Head of caudate nucleus (tissue), 42 donors: ENCODE results near the gene PLCXD1.
A peak's percentile ranks its signal among the peaks of the same experiment; 100 is the strongest.
"Not testable (repeated sequence)": the region's sequence is repeated elsewhere in the genome, so short reads cannot be mapped to it uniquely, and the experiment has no call there.

Source experiments
- DNase-seq, 42 donors: peaks; one replicate each; pipeline versions ENCODE4 v3.0.0 to v3.0.0-alpha.2; 2020 to 2021; ENCODE audit warnings: mixed read lengths in 7 of 42
- intact Hi-C: fragments of 100-400 bp; cut with DNase I; formaldehyde crosslinking; loops from one replicate; pipeline ENCODE4 v1.15.0; 2022

Gene PLCXD1

DNA sequence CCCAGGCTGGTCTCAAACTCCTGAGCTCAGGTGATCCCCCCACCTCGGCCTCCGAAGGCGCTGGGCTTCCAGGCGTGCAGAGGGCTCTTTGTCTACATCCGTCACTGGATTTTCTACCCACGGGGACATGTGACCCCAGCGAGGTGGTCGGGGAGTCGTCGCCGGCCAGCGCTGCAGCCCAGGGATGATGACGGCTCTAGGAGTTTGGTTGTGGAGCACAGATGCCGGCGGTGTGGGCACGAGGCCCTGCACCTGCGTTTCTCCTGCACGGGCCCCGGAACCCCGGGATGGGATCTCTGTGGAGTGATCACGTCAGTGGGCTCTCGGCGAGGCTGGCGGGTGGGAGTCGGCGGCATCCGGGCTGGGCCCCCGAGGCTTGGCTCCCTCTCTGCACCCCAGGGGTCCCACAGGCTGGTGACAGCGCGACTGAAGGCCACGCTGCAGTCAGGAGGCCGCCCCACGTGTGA is 46.5 kb downstream of the PLCXD1 start:
- intact Hi-C loops: no loop called here
- DNase-seq: peak in 6 of 42 donors; percentile 0 to 36 (median 20)

DNA sequence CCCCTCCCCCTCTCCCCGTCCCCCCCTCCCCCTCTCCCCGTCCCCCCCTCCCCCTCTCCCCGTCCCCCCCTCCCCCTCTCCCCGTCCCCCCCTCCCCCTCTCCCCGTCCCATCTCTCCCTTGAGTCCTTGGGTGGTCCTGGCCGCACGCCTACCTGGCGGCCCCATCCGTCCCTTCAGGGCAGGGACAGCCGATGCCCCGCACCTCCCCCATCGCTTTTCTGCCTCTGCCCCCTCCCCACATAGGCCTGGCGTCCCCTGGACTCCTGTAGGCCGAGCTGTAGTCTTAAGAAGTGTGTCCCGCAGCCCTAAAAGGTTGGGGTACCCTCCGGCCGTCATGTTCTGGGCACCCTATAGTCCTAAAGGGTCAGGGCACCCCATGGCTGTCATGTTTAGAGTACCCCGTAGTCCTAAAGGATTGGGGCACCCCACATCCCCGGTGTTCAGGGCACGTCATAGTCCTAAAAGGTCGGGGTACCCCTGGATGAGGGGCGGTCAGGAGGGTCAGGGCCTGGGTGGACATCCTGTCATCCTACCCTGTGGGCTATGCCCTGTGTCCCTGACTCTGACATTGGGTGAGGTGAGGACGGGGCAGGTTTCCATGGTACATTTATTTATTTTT is 48.2 kb downstream of the PLCXD1 start:
- intact Hi-C loops: no loop called here
- DNase-seq: peak in 3 of 42 donors; percentile 9 to 23 (median 14)

DNA sequence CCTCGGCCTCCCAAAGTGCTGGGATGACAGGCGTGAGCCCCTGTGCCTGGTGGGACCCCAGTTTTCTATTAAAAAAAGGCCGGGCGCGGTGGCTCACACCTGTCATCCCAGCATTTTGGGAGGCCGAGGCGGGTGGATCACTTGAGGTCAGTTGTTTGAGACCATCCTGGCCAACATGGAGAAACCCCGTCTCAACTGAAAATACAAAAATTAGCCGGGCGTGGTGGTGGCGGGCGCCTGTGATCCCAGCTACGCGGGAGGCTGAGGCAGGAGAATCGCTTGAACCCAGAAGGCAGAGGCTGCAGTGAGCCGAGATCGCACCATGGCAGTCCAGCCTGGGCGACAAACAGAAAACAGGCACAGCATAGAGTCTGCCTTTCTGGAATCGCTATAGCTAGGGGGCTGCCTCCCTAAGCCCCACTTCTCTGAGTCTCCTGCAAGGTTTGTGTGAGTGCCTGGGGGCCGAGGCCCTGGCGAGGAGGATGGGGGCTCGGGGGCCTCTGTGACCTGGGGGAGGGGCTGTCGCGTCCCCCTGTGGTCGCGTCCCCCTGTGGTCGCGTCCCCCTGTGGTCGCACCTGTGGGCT is 49.1 kb downstream of the PLCXD1 start:
- peak in 5 of 42 donors; percentile 2 to 22 (median 11) for DNase-seq
- intact Hi-C loops: not testable (repeated sequence)

DNA sequence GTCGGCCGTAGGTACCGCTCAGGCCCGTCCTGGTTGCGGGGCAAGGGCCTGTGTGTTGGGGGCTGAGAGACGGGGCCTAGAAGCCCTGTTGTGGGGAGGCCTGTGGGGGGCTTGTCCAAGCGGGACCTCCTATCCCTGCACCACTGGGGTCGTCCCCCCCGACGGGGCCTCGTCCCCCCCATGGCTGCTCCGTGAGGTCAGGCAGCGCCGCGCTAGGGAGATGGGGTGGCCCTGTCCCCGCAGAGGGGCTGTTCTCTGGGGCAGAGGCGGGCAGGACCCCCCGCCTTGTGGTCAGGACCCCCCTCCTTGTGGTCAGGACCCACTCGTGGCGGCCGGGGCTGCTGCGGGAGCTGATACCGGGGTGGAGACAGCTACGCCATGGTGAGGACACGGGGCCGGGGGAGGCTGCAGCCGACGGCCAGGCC is 49.6 kb downstream of the PLCXD1 start:
- intact Hi-C loops: no loop called here
- peak in 4 of 42 donors; percentile 2 to 34 (median 18) for DNase-seq

DNA sequence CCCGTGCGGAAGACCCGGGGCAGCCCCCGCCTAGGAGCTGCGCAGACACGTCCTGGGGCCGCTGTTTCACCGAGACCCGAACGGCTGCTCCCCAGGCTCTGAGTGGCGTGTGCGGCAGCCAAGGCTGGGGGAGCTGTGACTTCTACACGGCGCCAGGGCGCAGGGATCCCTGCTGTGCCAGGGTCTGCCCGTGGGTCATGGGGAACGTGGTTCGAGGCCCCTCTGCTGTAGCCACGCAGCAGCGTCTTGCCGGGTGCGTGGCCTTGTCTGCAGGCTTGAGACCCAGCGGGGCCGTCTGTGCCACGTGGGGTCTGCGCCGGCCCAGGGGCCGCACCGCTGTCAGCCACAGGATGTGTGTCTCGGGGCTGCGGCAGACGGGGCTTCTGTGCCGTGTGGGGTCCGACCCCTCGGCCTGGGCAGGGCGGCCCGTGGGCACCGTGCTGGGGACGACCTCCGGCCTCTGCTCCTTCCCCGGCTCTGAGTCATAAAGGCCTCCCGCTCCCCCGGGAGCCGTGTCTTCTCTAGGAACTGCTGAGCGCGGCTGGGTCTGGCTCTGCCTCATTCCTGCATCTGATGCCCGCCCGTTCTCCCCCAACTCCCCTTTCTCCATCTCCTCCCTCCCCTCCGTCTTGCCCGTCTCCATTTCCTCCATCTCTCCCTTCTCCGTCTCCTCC is 50.1 kb downstream of the PLCXD1 start:
- intact Hi-C loops: no loop called here
- DNase-seq: peak in 6 of 42 donors; percentile 2 to 40 (median 14)

DNA sequence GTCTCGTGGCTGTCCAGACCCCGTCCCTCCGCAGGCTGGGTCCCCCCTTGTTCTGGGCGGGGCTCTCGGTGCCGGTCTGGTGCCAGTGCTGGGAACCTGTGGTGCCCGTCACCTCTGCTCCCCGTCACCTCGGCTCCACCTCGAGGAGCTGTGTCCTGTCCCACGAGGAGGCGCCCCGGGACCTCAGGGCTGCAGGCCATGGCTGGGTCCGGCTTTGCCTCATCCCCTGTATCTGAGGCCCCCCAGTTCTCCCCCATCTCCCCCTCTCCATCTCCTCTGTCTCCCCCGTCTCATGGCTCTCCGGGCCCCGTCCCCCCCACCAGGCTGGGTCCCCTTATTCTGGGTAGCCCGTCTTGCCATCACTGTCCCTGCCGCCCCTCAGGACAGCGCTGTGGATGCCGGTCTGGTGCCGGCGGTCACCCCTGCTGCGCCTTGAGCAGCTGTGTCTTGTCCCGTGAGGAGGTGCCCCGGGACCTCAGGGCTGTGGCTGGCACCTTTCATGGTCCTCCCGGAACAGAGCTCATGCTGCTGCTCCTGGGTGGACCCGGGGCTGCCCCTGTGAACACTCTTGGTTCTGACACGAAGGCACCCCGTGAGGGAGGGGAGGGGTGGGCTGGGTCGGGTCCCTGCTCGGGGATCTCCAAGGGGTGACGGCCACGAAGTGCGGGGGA is 50.8 kb downstream of the PLCXD1 start:
- DNase-seq: peak in 1 of 42 donors; percentile 2

DNA sequence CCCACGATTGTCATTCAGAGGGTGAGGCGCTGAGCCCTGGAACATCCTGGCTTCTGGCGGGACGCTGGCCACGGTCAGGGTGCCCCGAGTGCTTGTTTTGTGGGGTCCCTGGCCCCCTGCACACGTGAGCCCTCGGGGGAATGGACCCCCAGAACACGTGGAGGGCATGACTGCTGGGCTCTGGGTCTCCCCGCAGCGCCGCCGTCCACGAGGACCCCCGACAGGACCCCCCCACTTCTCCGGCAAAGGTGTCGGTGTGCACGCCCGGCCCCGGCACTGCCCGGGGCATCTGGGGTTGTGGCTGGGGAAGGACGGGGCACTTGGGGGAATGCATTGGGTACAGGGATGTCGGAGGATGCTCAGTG is 51.3 kb downstream of the PLCXD1 start:
- no peak for DNase-seq
- intact Hi-C loops: no loop called here

More for the DNA sequence above, 50.8 kb downstream of the PLCXD1 start:
- intact Hi-C loops: no loop called here

DNA sequence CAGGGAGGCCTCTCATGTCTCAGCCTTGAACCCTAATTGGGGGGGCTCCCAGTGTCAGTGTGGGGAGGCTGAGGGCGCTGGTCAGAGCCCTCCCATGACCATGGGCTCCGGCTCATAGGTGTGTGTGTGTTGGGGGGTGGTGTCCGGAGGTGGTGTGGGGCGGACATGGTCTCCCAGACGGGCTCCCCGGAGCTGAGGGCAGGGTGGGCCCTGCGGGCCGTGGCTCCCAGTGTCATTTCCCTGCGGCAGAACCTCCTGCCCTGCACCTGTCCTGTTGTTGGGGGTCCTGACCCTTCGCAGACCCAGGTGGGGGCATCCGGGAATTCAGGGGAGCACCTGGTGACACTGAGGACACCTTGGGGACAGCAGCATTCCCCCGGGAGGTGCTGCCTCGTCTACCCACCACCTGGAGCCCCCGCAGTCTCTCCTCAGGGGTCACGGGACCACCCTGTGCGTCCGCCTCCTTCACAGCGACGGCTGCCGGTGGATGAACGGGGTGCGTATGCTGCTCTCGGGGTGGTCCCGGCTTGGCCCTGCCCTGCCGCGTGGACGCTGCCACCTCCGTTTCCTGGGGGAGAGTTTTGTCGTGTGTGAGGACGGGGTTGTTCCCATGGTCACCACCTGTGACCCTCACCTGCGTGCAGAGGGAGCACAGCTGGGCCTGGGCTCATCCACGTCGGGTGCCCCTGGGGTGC is 51.9 kb downstream of the PLCXD1 start:
- DNase-seq: peak in 1 of 42 donors; percentile 1
- intact Hi-C loops: no loop called here

DNA sequence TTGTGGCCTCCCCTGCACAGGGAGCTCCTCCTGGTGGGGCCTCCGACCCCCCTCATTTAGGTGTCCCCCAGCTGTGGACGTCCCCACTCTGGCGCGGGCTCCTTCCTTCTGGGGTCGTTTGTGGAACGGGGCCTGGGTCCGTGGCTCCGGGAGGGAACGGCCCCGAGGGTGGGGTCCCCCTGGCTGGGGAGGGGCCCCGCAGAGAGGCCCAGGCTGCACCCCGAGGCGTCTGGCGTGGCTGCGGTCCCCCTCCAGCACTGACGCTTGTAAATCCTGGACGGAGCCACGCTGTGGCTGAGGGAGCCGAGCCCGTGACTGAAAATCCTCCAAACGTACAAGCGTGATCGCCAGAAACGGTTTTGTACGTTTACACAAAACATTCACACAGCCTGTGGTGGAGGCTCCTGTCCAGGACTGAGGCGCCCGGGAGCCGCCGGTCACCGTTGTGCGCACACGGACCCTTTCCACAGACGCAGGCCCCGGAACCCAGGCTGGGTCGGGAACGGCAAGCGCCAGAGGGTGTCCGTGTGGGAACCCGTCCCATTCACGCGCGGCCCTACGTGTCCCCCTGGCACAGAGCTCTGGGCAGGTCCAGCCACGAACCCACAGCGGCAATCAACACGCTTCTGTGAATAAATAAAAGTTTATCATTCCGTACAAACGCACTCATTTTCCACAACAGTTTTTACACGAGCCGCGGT is 52.6 kb downstream of the PLCXD1 start:
- intact Hi-C loops: no loop called here
- no peak for DNase-seq

DNA sequence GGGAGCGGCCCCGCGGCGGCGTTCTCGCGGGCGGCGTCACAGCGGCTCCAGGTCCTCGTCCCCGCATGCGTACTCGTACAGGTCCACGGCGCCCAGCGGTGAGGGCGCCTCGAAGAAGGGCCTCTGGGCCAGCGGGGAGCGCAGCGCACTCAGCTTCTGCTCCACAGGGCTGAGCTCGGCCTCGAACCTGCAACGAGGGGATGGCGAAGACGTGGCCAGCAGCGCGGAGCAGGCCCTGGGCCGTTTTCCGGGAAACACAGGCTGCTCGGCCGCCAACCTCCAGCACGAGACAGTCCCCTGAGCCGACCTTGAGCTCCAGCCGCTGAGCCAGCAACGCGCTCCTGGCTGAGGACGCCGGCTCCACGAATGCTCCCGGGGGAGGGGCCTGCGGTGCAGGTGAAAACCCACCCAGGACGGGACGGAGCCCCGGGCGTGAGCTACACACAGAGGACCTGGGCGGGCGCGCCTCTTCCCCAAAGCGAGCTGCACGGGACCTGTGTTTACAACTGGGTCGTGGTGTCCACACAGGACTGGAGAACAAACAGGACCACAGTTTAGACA is 53.2 kb downstream of the PLCXD1 start:
- intact Hi-C loops: no loop called here
- no peak for DNase-seq

DNA sequence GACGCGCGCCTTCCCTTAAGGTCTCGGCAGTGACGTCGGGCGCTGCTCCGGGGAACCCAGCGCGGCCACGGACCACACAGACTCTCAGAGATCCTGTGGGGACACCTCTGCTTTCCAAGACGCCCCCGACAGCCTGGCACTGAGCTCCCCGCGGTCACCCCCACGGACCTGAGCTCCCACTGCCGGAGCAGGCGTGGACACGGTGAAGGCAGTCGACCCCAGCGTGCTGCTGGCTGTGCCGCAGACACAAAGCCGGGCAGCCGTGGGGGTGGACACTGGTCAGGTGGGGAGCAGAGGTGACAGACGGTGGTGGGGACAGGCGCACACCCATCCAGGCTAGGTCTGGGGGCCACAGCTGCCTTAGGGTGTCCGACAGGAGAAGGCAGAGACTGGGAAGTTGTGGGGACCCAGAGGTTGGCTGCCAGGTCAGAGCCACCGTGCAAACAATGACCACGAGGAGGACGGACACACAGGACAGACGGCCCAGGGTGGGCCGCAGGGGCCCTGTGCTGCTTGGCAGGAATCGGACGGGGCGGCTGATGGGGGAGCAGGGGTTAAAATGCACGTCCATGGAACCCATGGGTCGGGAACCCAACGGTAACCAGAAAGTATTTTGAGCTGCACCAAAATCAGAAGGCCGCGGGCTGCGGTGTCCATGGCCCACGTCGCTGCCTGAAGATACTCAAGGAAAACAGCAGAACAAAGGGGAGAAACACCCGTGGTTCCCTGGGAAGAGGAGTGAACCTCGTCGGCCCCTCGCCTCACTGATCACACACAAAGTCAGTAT is 54.0 kb downstream of the PLCXD1 start:
- peak in 1 of 42 donors; percentile 2 for DNase-seq
- intact Hi-C loops: no loop called here

DNA sequence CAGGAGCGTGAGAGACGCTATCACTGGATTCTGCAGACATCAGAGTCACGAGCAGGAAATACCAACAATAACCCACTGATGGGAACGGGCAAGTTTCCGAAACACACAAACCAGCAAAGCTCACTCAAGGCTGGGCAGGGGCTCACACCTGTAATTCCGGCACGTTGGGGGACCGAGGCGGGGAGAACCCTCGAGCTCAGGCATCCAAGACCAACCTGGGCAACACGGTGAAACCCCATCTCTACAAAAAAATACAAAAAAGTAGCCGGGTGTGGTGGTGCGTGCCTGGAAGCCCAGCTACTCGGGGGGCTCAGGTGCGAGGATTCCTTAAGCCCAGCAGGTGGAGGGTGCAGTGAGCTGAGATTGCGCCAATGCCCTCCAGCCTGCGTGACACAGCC is 54.6 kb downstream of the PLCXD1 start:
- no peak for DNase-seq
- intact Hi-C loops: no loop called here

DNA sequence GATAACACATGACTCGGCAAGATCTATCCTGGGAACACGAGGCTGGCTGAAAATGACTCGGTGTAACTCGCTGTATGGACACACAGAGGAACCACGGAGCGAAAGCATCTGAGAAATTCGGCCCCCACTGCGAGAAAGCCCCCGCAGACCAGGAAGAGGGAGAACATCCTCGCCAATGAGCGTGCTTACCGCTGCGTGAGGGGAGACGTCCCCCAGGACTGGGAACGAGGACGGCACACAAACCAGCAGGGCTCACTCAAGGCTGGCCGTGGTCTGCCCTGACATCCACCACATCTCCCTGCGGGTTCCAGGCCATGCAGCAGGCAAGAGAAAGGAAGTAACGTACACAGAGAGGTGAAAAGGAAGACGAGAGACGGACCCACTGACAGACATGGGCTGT is 55.0 kb downstream of the PLCXD1 start:
- no peak for DNase-seq
- intact Hi-C loops: no loop called here

DNA sequence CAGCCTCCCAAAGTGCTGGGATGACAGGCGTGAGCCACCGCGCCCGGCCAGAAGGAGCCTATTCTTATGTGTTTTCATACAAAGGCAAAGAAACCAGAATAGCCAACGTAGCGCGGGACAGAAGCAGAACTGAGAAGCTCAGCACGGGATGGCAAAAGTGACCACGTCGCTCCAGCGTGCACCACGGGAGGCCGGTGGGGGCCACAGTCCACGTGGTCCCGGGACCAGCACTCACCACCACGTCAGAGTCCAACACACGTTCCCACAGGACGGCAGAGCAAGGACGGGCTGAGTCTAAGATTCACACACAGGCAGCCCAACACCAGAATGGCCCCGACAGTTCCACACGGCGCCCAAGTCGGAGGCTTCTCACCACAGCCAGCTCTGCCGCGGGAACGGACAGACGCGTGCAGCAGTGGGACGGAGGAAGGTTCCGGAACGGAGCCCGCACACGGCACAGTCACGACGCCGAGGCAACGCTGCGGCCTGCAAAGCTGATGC is 56.2 kb downstream of the PLCXD1 start:
- intact Hi-C loops: no loop called here
- no peak for DNase-seq

DNA sequence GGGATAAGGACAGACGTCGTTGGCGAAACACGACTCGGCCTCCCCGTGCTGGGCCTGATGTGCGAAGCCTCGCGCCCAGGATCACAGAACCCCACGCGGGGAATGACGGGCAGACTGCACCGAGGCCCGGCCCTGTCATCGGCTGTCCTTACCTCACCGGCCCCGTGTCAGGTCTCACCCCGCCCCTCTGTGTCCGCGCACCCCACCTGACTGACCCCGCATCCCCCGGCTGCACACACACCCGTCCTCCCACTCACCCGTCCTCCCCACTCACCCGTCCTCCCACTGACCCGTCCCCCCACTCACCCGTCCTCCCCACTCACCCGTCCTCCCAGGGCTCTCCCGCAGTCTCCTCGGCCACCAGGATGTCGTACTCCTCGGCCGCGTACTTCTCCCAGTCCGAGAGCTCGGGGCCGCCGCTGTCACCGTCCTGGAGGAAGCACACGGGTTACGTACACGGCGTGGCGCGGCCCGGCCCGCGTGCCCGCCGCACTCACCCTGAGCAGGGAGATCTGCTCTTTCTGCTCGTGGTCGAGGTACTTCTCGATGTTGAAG is 57.2 kb downstream of the PLCXD1 start:
- intact Hi-C loops: no loop called here
- DNase-seq: no peak

DNA sequence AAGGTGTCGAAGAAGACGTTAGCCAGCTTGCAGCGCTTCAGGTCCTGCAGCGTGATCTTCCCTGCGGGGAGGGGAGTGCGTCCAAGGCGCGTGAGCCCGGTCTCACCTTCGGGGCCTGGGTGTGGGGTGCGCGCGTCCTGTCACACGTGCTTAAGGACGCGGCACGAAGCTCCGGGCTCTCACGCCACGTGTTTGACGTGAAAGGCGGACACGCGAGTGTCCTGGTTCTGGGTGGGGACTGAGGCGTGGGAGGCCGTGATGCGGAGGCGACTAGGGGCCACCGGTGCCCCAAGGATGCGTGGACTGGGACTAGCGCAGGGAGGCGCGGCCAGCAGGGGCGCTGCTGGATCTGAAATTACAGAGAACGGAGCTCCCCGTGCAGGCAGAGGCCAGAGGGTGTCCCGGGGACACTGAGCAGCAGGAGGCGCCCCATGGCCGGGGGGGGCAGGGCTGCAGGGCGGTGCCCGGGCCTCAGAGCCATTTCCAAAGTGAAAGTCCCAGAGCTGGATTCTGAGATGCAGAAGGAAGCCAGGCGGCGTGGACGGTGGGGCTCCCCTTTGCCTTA is 57.7 kb downstream of the PLCXD1 start:
- intact Hi-C loops: no loop called here
- DNase-seq: peak in 1 of 42 donors; percentile 1

DNA sequence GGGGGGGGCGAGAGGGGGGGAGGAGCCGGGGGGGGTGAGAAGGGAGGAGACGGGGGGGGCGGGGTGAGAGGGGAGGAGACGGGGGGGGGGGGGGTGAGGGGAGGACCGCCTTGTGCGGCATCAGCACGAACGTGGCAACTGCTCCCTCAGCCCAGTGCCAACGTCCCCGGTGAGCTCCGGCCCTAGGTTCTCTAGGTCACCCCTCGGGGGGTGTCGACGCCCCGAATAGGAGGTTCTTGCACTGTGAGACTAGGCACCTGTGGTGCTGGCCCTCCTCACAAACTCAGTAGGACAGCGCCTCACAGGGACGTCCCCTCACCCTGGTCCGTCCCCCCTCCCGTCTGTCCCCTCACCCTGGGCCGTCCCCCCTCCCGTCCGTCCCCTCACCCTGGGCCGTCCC is 58.9 kb downstream of the PLCXD1 start:
- intact Hi-C loops: no loop called here
- no peak for DNase-seq
